Activated T-cell treated with anti-CD3 and anti-CD28 coated beads, Interleukin-2, amount 50 U/mL, for 4 hours (primary cell): Measurements from ENCODE around the gene OSTC. TPM values are rescaled to one million over a fixed set of nuclear protein-coding genes. Genes with fewer than 3 reads are reported as not detected.
"Not testable (repeated sequence)": the region's sequence is repeated elsewhere in the genome, so short reads cannot be mapped to it uniquely, and the experiment has no call there.

Experiments
- ATAC-seq, 2 donors: fragments of 200-7000 bp; cut with Tn5 transposase; one replicate each; pipeline ENCODE4 v1.10.0; 2021
- DNase-seq: peaks from one replicate; pipeline ENCODE4 v3.0.0-alpha.2; 2020
- H3K27me3 Mint-ChIP-seq: one replicate; pipeline ENCODE4 v1.8.0; 2021; ENCODE audit warnings: low read depth, mixed read lengths
- H3K36me3 Mint-ChIP-seq: one replicate; pipeline ENCODE4 v1.8.0; 2022; ENCODE audit warnings: mixed read lengths; ENCODE audit not compliant: insufficient read depth
- H3K4me1 Mint-ChIP-seq: one replicate; pipeline ENCODE4 v1.8.0; 2021; ENCODE audit warnings: low read depth, mixed read lengths
- H3K4me3 Mint-ChIP-seq: one replicate; pipeline ENCODE4 v1.8.0; 2021; ENCODE audit warnings: mild to moderate bottlenecking, moderate library complexity, mixed read lengths
- H3K9me3 Mint-ChIP-seq: one replicate; pipeline ENCODE4 v1.8.0; 2021; ENCODE audit warnings: mixed read lengths
- total RNA-seq, 3 donors: library from RNA; stranded (reverse); gene quantifications; one replicate each; pipeline ENCODE4 v1.2.1, GENCODE V29; 2021

The OSTC gene
- total RNA-seq, 3 donors from 2014 or later, result 101 to 105 (median 103) TPM

- Mint-ChIP-seq H3K36me3 (peaks cover 2% of the 10 kb centered on the region), H3K27me3 (no peaks in the 10 kb centered on the region), H3K4me1 (no peaks in the 10 kb centered on the region), H3K9me3 (no peaks in the 10 kb centered on the region), H3K4me3 (no peak overlapping the region)
- DNase-seq (no peak), ATAC-seq (no peak)
Observed at GRCh38 chr4:108685036-108685686, 34.8 kb downstream of the OSTC start.

- Mint-ChIP-seq H3K36me3 (no peaks in the 10 kb centered on the region), H3K27me3 (no peaks in the 10 kb centered on the region), H3K9me3 (no peaks in the 10 kb centered on the region), H3K4me1 (no peaks in the 10 kb centered on the region), H3K4me3 (no peak overlapping the region)
- DNase-seq, result no peak
- ATAC-seq, result no peak
Observed at GRCh38 chr4:108690738-108691137, 40.3 kb downstream of the OSTC start.

- Mint-ChIP-seq H3K27me3 (no peaks in the 10 kb centered on the region), H3K36me3 (no peaks in the 10 kb centered on the region), H3K9me3 (no peaks in the 10 kb centered on the region), H3K4me3 (no peak overlapping the region), H3K4me1 (no peaks in the 10 kb centered on the region)
- no peak for ATAC-seq
- DNase-seq, result no peak
Observed at GRCh38 chr4:108693211-108693610, 42.8 kb downstream of the OSTC start.

GRCh38 chr4:108693819-108694218 lies 43.4 kb downstream of the OSTC start:
- no peak for DNase-seq

GRCh38 chr4:108694423-108694822 lies 44.0 kb downstream of the OSTC start:
- Mint-ChIP-seq H3K9me3 (no peaks in the 10 kb centered on the region), H3K36me3 (no peaks in the 10 kb centered on the region)
- DNase-seq, result no peak

More at GRCh38 chr4:108693819-108694218, 43.4 kb downstream of the OSTC start:
- no peaks in the 10 kb centered on the region for H3K9me3 Mint-ChIP-seq
- no peaks in the 10 kb centered on the region for H3K36me3 Mint-ChIP-seq
- H3K4me1 Mint-ChIP-seq, result no peaks in the 10 kb centered on the region
- H3K27me3 Mint-ChIP-seq, result no peaks in the 10 kb centered on the region
- H3K4me3 Mint-ChIP-seq, result no peak overlapping the region
- ATAC-seq, result no peak

GRCh38 chr4:108695062-108695461 lies 44.7 kb downstream of the OSTC start:
- Mint-ChIP-seq H3K4me1 (peaks cover under 1% of the 10 kb centered on the region), H3K9me3 (no peaks in the 10 kb centered on the region)

More at GRCh38 chr4:108694423-108694822, 44.0 kb downstream of the OSTC start:
- no peak for ATAC-seq
- Mint-ChIP-seq H3K27me3 (no peaks in the 10 kb centered on the region), H3K4me1 (no peaks in the 10 kb centered on the region), H3K4me3 (no peak overlapping the region)

GRCh38 chr4:108696160-108696559 lies 45.8 kb downstream of the OSTC start:
- DNase-seq (no peak), ATAC-seq (no peak)
- Mint-ChIP-seq H3K36me3 (no peaks in the 10 kb centered on the region), H3K4me1 (peaks cover 9% of the 10 kb centered on the region), H3K4me3 (no peak overlapping the region), H3K27me3 (no peaks in the 10 kb centered on the region), H3K9me3 (no peaks in the 10 kb centered on the region)

More at GRCh38 chr4:108695062-108695461, 44.7 kb downstream of the OSTC start:
- Mint-ChIP-seq H3K36me3 (no peaks in the 10 kb centered on the region), H3K4me3 (no peak overlapping the region), H3K27me3 (no peaks in the 10 kb centered on the region)
- DNase-seq (no peak), ATAC-seq (no peak)

- ATAC-seq (no peak), DNase-seq (no peak)
- Mint-ChIP-seq H3K4me3 (no peak overlapping the region), H3K9me3 (no peaks in the 10 kb centered on the region), H3K27me3 (no peaks in the 10 kb centered on the region), H3K4me1 (peaks cover 26% of the 10 kb centered on the region), H3K36me3 (no peaks in the 10 kb centered on the region)
Observed at GRCh38 chr4:108700081-108700757, 49.8 kb downstream of the OSTC start.

GRCh38 chr4:108702960-108703359 lies 52.6 kb downstream of the OSTC start:
- H3K27me3 Mint-ChIP-seq, result no peaks in the 10 kb centered on the region
- ATAC-seq (no peak), DNase-seq (no peak)
- no peaks in the 10 kb centered on the region for H3K36me3 Mint-ChIP-seq
- H3K4me3 Mint-ChIP-seq, result no peak overlapping the region
- H3K9me3 Mint-ChIP-seq, result no peaks in the 10 kb centered on the region
- peaks cover 26% of the 10 kb centered on the region for H3K4me1 Mint-ChIP-seq

- Mint-ChIP-seq H3K9me3 (no peaks in the 10 kb centered on the region), H3K4me3 (no peak overlapping the region), H3K36me3 (no peaks in the 10 kb centered on the region), H3K27me3 (no peaks in the 10 kb centered on the region), H3K4me1 (peaks cover 26% of the 10 kb centered on the region)
- ATAC-seq, result no peak
- no peak for DNase-seq
Observed at GRCh38 chr4:108703370-108703769, 53.0 kb downstream of the OSTC start.

- DNase-seq, result no peak
- Mint-ChIP-seq H3K9me3 (no peaks in the 10 kb centered on the region), H3K4me3 (no peak overlapping the region), H3K27me3 (no peaks in the 10 kb centered on the region), H3K36me3 (no peaks in the 10 kb centered on the region), H3K4me1 (peaks cover 26% of the 10 kb centered on the region)
- no peak for ATAC-seq
Observed at GRCh38 chr4:108703966-108704365, 53.6 kb downstream of the OSTC start.

- Mint-ChIP-seq H3K9me3 (no peaks in the 10 kb centered on the region), H3K36me3 (no peaks in the 10 kb centered on the region), H3K4me1 (peaks cover 17% of the 10 kb centered on the region), H3K4me3 (no peak overlapping the region), H3K27me3 (no peaks in the 10 kb centered on the region)
- no peak for ATAC-seq
- DNase-seq, result no peak
Observed at GRCh38 chr4:108706289-108706688, 55.9 kb downstream of the OSTC start.

GRCh38 chr4:108709234-108709633 lies 58.8 kb downstream of the OSTC start:
- Mint-ChIP-seq H3K4me1 (no peaks in the 10 kb centered on the region), H3K36me3 (no peaks in the 10 kb centered on the region), H3K4me3 (no peak overlapping the region), H3K9me3 (no peaks in the 10 kb centered on the region), H3K27me3 (peaks cover 3% of the 10 kb centered on the region)
- DNase-seq, result no peak
- no peak for ATAC-seq

GRCh38 chr4:108709722-108710121 lies 59.3 kb downstream of the OSTC start:
- H3K4me3 Mint-ChIP-seq, result no peak overlapping the region
- peaks cover 3% of the 10 kb centered on the region for H3K27me3 Mint-ChIP-seq
- H3K9me3 Mint-ChIP-seq, result no peaks in the 10 kb centered on the region
- DNase-seq, result no peak
- ATAC-seq, result no peak
- no peaks in the 10 kb centered on the region for H3K36me3 Mint-ChIP-seq
- H3K4me1 Mint-ChIP-seq, result no peaks in the 10 kb centered on the region

GRCh38 chr4:108710578-108710977 lies 60.2 kb downstream of the OSTC start:
- not testable (repeated sequence) for H3K4me3 Mint-ChIP-seq

More at GRCh38 chr4:108710578-108710977, 60.2 kb downstream of the OSTC start:
- H3K27me3 Mint-ChIP-seq, H3K36me3 Mint-ChIP-seq, ATAC-seq, H3K9me3 Mint-ChIP-seq, H3K4me1 Mint-ChIP-seq, DNase-seq: not testable (repeated sequence)
